Esophagus muscularis mucosa (tissue), 4 donors: ENCODE data around the gene ZC2HC1C. TPM values are rescaled to one million over a fixed set of nuclear protein-coding genes. Genes with fewer than 3 reads are reported as not detected.

Experiments
- DNase-seq: peaks from one replicate; pipeline ENCODE4 v3.0.0-alpha.2; 2017; ENCODE audit errors: extremely low spot score
- H3K27ac ChIP-seq, 4 donors: fragments of 200-600 bp; sonication (generic); replicated peaks in 1 of 4; 1 replicate in 3 of 4; 2 replicates in 1 of 4; pipeline ENCODE4 v1.5.1; 2016 to 2019; ENCODE audit warnings: mild to moderate bottlenecking in 1 of 4
- H3K27me3 ChIP-seq, 4 donors: fragments of 200-600 bp; sonication (generic); one replicate each; pipeline versions ENCODE4 v1.5.1 to v1.6.0; 2016 to 2019
- H3K36me3 ChIP-seq, 4 donors: fragments of 200-600 bp; sonication (generic); one replicate each; pipeline ENCODE4 v1.5.1; 2016 to 2019
- H3K4me1 ChIP-seq, 4 donors: fragments of 200-600 bp; sonication (generic); one replicate each; pipeline ENCODE4 v1.5.1; 2016 to 2019
- H3K4me3 ChIP-seq, 4 donors: fragments of 200-600 bp; sonication (generic); 1 replicate in 2 of 4; 2 replicates in 2 of 4; pipeline ENCODE4 v1.5.1; 2016 to 2019; ENCODE audit warnings: mild to moderate bottlenecking in 4 of 4, moderate library complexity in 1 of 4
- H3K9me3 ChIP-seq, 4 donors: fragments of 200-600 bp; sonication (generic); 1 replicate in 3 of 4; 2 replicates in 1 of 4; pipeline ENCODE4 v1.5.1; 2016 to 2019
- EP300 ChIP-seq: sonication (generic); formaldehyde crosslinking; IDR thresholded peaks from one replicate; pipeline ENCODE4 v1.6.1; 2017; ENCODE audit warnings: antibody characterized with exemption
- POLR2A ChIP-seq: fragments of 450-650 bp; IDR thresholded peaks from one replicate; pipeline ENCODE4 v1.6.1; 2017; ENCODE audit warnings: antibody characterized with exemption, moderate library complexity, mild to moderate bottlenecking, low read depth
- POLR2AphosphoS5 ChIP-seq, 2 donors: sonication (generic); formaldehyde crosslinking; IDR thresholded peaks; one replicate each; pipeline ENCODE4 v1.6.1; 2017; ENCODE audit warnings: antibody characterized with exemption in 2 of 2
- WGBS: methylation state at CpG from one replicate; pipeline ENCODE4 v1.1.5; 2018; 5-methylcytosine and 5-hydroxymethylcytosine counted together
- intact Hi-C: fragments of 100-400 bp; cut with DNase I; formaldehyde crosslinking; loops from one replicate; pipeline ENCODE4 v1.15.1; 2023
- total RNA-seq, 4 donors: library from RNA; depleted of rRNA; stranded (reverse); fragments of >200 nt; gene quantifications; one replicate each; pipeline versions ENCODE4 v1.1.0 to v1.2.1, GENCODE V29; 2016
- TF ChIP-seq, protein P1 (sequence below), 3 experiments: fragments of 200-600 bp in 2 of 3; fragments of 450-650 bp in 1 of 3; sonication (generic) in 2 of 3; IDR thresholded peaks; one replicate each; pipeline ENCODE4 v1.5.1; 2017 to 2019; ENCODE audit warnings: antibody characterized with exemption in 3 of 3, mild to moderate bottlenecking in 2 of 3, moderate library complexity in 1 of 3

ZC2HC1C gene
- total RNA-seq, 4 donors from 2014 or later: 4.3 to 7.1 (median 5.9) TPM

DNA sequence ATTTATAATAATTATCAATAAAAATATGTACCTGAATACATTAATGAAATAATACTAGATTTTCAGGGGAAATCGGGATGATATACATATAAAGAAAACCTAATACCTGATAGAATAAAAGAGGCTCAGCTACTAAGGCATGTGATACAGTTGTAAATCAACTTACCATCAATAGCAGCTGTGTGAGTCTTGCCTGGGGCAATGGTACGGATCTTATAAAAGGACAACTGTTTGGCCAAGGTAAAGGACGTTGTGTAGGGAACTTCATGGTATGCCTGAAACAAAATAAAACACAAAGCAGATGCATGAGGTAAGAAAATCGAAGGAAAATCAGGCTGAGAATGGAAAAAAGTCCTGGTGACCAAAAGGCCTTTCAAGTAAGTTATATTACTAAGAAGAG lies 32.0 kb downstream of the ZC2HC1C start:
- Histone ChIP-seq H3K4me3 (no peak overlapping the region), H3K9me3 (no peaks in the 10 kb centered on the region), H3K27me3 (no peaks in the 10 kb centered on the region), H3K36me3 (peaks cover 40 to 100% (median 91%) of the 10 kb centered on the region in 4 donors), H3K4me1 (no peaks in the 10 kb centered on the region), H3K27ac (no peak overlapping the region)
- no peak for DNase-seq
- WGBS: 72% methylated on average over 4 of the region's 4 CpGs
- intact Hi-C loops: no loop called here
- TF ChIP-seq POLR2AphosphoS5 (IDR thresholded peaks at IDR 0.05) (no peak), POLR2A (no peak), EP300 (no peak)
- TF ChIP-seq, protein P1, sequence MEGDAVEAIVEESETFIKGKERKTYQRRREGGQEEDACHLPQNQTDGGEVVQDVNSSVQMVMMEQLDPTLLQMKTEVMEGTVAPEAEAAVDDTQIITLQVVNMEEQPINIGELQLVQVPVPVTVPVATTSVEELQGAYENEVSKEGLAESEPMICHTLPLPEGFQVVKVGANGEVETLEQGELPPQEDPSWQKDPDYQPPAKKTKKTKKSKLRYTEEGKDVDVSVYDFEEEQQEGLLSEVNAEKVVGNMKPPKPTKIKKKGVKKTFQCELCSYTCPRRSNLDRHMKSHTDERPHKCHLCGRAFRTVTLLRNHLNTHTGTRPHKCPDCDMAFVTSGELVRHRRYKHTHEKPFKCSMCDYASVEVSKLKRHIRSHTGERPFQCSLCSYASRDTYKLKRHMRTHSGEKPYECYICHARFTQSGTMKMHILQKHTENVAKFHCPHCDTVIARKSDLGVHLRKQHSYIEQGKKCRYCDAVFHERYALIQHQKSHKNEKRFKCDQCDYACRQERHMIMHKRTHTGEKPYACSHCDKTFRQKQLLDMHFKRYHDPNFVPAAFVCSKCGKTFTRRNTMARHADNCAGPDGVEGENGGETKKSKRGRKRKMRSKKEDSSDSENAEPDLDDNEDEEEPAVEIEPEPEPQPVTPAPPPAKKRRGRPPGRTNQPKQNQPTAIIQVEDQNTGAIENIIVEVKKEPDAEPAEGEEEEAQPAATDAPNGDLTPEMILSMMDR (IDR thresholded peaks at IDR 0.05): no peak

DNA sequence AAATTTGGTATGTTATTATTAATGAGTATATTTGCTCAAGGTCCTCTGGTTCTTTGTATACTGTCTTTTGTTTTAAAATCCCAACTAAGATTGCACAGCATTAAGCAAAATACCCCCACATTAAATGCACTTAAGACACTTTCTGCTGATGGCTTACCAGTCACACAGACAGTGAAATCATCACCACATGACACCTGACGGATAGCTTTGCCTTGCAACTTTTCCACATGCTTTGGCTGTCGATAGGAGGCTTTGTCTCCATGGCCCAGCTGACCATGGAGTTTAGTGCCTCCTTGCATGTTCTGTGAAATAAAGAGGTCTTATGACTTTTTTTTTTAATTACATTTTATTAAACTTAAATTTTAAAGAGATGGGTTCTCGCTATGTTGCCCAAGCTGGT lies 37.7 kb downstream of the ZC2HC1C start:
- H3K27ac ChIP-seq: no peak overlapping the region
- no peak overlapping the region for H3K4me3 ChIP-seq
- TF ChIP-seq EP300: no peak
- no peak for TF ChIP-seq POLR2A
- TF ChIP-seq, protein P1 (IDR thresholded peaks at IDR 0.05): no peak
- TF ChIP-seq POLR2AphosphoS5 (IDR thresholded peaks at IDR 0.05): no peak
- H3K9me3 ChIP-seq: no peaks in the 10 kb centered on the region
- WGBS: 65% methylated on average over 3 of the region's 3 CpGs
- H3K4me1 ChIP-seq: no peaks in the 10 kb centered on the region
- intact Hi-C loops: no loop called here
- DNase-seq: no peak
- no peaks in the 10 kb centered on the region for H3K27me3 ChIP-seq
- peaks cover 60 to 100% (median 94%) of the 10 kb centered on the region in 4 donors for H3K36me3 ChIP-seq

DNA sequence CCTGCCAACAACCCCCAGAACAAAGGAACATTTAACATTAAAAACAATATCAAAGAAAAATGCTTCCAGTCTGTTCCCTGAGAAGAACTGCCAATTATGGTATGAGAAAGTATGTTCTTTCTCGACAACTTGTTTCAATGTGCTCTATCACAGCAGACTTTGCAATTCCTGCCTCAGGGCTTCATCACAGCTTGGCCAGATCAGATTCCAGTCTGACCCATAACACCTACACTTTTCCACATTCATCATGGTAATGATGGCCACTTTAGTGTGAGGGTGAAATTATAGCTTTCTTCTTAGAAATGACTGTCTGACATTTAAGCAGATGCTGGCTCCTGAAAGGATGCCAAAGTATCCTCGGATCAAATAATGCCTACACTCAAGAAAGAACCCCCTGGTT lies 40.4 kb downstream of the ZC2HC1C start:
- intact Hi-C loops: no loop called here
- Histone ChIP-seq H3K4me1 (no peaks in the 10 kb centered on the region), H3K4me3 (no peak overlapping the region), H3K9me3 (no peaks in the 10 kb centered on the region), H3K36me3 (peaks cover 80 to 100% (median 98%) of the 10 kb centered on the region in 4 donors), H3K27me3 (no peaks in the 10 kb centered on the region), H3K27ac (no peak overlapping the region)
- no peak for DNase-seq
- TF ChIP-seq POLR2AphosphoS5 (IDR thresholded peaks at IDR 0.05) (no peak), EP300 (no peak), POLR2A (no peak)
- TF ChIP-seq, protein P1 (IDR thresholded peaks at IDR 0.05): no peak
- 81% methylated on average over 2 of the region's 2 CpGs for WGBS

DNA sequence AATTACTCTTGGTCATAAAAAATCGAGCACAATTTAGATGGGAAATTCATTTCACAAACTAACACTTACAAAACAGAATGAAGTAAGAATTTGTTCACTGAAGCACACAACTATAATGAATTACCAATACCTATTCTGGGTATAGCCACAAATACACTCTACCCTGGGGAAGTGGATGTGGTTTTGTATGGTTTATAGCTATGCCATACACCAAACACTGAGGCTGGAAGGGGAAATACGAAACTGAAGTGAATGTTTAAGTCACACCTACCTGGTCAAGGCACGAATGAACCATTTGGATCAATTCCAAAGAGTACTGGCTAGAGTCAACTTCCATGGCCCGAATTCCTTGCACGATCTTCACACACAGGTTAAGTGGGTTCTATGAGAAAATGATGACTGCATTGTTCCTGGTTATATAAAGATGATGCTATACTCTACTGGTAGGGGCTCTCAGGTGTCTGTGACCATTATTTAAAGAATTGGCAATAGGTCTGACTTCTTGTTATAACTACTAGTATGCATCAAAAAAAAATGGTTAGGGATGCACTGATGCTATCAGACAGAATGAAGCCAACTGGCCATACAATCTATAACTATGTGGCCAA lies 44.6 kb downstream of the ZC2HC1C start:
- Histone ChIP-seq H3K4me1 (no peaks in the 10 kb centered on the region), H3K9me3 (no peaks in the 10 kb centered on the region), H3K36me3 (peaks cover 62 to 100% (median 96%) of the 10 kb centered on the region in 4 donors), H3K4me3 (no peak overlapping the region), H3K27me3 (no peaks in the 10 kb centered on the region), H3K27ac (no peak overlapping the region)
- WGBS: 73% methylated on average over 5 of the region's 5 CpGs
- TF ChIP-seq EP300: no peak
- TF ChIP-seq POLR2A: no peak
- no peak for TF ChIP-seq POLR2AphosphoS5 (IDR thresholded peaks at IDR 0.05)
- TF ChIP-seq, protein P1 (IDR thresholded peaks at IDR 0.05): no peak
- DNase-seq: no peak
- intact Hi-C loops: no loop called here

DNA sequence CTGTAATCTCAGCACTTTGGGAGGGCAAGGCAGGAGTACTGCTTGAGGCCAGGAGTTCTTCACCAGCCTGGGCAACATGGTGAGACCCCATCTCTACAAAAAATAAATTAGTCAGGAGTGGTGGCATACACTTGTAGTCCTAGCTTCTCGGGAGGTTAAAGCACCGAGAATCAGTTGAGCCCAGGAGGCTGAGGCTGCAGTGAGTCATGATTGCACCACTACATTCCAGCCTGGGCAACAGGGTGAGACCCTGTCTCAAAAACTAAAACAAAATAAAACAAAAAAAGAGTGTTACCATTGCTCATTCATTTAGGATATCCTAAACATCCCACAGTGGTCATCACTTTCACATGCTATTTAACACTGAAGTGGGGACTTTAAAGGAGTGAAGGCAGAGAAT lies 49.6 kb downstream of the ZC2HC1C start:
- no peak for TF ChIP-seq POLR2AphosphoS5 (IDR thresholded peaks at IDR 0.05)
- TF ChIP-seq, protein P1 (IDR thresholded peaks at IDR 0.05): no peak
- TF ChIP-seq EP300: no peak
- TF ChIP-seq POLR2A: no peak
- Histone ChIP-seq H3K4me3 (no peak overlapping the region), H3K9me3 (no peaks in the 10 kb centered on the region), H3K27ac (no peak overlapping the region), H3K27me3 (no peaks in the 10 kb centered on the region), H3K4me1 (peaks cover 0 to 5% (median 4%) of the 10 kb centered on the region in 4 donors), H3K36me3 (peaks cover 26 to 76% (median 64%) of the 10 kb centered on the region in 4 donors)
- intact Hi-C loops: no loop called here
- WGBS: 86% methylated on average over 2 of the region's 2 CpGs
- no peak for DNase-seq
